Mammary epithelial cell (primary cell): ENCODE measurements around the gene PPM1B.

ENCODE experiments used
- CTCF ChIP-seq, 2 donors: IDR thresholded peaks in 1 of 2; conservative IDR thresholded peaks in 1 of 2; 2 replicates each; pipeline ENCODE4 v1.5.1; 2011 to 2012; ENCODE audit warnings: inconsistent platforms in 2 of 2, low read length in 2 of 2, mild to moderate bottlenecking in 2 of 2, control low read depth in 1 of 2, low read depth in 1 of 2; ENCODE audit not compliant: insufficient read depth in 1 of 2; ENCODE audit errors: extremely low read depth in 1 of 2
- EZH2 ChIP-seq: IDR thresholded peaks from 2 replicates; pipeline ENCODE4 v1.6.1; 2012; ENCODE audit warnings: low read length, inconsistent platforms, borderline replicate concordance

DNA sequence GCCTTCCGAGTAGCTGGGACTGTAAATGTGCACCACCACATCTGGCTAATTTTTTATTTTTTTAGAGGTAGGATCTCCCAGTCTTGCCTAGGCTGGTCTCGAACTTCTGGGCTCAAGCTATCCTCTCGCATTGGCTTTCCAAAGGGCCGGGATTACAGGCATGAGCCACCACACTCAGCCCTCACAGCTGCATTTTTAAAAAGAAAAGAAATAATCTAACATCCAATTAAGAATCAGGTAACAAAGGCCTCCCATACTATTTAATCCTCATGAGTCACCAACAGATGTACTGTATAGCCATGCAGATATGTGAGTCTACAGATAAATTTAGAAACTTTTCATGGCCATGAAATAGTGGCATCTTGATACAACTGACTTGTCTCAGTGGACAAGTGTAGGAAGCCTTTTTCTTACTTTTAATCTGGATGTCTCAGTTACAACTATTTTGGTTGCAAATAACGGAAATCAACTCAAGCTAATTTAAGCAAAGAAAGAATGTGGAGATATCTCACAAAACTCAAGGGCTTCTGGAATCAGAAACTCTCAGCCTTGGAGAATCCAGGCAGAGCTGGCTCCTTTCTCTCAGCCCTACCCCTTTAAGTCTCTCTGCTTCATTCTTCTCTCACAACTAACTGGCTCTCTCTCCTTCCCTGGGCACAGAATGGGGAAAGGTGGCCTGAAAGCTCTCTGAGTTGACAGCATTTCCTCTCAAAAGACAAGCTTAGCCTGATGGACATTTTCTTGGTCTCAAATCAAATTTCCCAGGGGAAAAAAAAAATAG is 12.8 kb upstream of the PPM1B start:
- no peak for TF ChIP-seq CTCF (conservative IDR thresholded peaks at IDR 0.05 in 1 of 2, IDR thresholded peaks at IDR 0.05 in 1 of 2; ENCODE audit: extremely low read depth in 1 of 2, insufficient read depth in 1 of 2, low read depth in 1 of 2, low read length in 2 of 2)
- TF ChIP-seq EZH2 = no peak
